ENCODE results near the gene AFP.

DNA sequence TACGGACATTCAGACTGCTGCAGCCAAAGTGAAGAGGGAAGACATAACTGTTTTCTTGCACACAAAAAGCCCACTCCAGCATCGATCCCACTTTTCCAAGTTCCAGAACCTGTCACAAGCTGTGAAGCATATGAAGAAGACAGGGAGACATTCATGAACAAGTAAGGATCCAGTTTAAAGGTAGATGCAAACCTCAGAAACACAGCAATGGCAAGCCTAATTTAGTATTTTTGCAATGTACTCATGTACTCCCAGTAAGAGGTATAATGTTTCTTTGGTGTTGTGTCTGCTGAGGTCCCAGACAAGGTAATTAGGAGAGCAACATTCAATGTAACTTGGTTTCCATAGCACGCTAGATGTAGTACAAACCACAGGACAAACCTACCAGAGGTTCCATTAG is 4.6 kb downstream of the AFP start:
- TF ChIP-seq, protein P1, sequence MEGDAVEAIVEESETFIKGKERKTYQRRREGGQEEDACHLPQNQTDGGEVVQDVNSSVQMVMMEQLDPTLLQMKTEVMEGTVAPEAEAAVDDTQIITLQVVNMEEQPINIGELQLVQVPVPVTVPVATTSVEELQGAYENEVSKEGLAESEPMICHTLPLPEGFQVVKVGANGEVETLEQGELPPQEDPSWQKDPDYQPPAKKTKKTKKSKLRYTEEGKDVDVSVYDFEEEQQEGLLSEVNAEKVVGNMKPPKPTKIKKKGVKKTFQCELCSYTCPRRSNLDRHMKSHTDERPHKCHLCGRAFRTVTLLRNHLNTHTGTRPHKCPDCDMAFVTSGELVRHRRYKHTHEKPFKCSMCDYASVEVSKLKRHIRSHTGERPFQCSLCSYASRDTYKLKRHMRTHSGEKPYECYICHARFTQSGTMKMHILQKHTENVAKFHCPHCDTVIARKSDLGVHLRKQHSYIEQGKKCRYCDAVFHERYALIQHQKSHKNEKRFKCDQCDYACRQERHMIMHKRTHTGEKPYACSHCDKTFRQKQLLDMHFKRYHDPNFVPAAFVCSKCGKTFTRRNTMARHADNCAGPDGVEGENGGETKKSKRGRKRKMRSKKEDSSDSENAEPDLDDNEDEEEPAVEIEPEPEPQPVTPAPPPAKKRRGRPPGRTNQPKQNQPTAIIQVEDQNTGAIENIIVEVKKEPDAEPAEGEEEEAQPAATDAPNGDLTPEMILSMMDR (IDR thresholded peaks at IDR 0.05; ENCODE audit: insufficient read depth, low read length, poor library complexity, severe bottlenecking), result no peak
- TF ChIP-seq EZH2phosphoT487 (conservative IDR thresholded peaks at IDR 0.05; ENCODE audit: low read length), result no peak
